Stimulated activated CD8-positive, alpha-beta memory T cell treated with anti-CD3 and anti-CD28 coated beads, Interleukin-12 subunit alpha, Interleukin-12 subunit beta, amount 100 ng/mL, for 1 hour (primary cell): Measurements from ENCODE around the gene HIBCH.
"Not testable (repeated sequence)": the region's sequence is repeated elsewhere in the genome, so short reads cannot be mapped to it uniquely, and the experiment has no call there.

Experiments
- DNase-seq: peaks from one replicate; pipeline ENCODE4 v3.0.0-alpha.2; 2020; ENCODE audit warnings: low read depth

Gene HIBCH, protein sequence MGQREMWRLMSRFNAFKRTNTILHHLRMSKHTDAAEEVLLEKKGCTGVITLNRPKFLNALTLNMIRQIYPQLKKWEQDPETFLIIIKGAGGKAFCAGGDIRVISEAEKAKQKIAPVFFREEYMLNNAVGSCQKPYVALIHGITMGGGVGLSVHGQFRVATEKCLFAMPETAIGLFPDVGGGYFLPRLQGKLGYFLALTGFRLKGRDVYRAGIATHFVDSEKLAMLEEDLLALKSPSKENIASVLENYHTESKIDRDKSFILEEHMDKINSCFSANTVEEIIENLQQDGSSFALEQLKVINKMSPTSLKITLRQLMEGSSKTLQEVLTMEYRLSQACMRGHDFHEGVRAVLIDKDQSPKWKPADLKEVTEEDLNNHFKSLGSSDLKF

DNA sequence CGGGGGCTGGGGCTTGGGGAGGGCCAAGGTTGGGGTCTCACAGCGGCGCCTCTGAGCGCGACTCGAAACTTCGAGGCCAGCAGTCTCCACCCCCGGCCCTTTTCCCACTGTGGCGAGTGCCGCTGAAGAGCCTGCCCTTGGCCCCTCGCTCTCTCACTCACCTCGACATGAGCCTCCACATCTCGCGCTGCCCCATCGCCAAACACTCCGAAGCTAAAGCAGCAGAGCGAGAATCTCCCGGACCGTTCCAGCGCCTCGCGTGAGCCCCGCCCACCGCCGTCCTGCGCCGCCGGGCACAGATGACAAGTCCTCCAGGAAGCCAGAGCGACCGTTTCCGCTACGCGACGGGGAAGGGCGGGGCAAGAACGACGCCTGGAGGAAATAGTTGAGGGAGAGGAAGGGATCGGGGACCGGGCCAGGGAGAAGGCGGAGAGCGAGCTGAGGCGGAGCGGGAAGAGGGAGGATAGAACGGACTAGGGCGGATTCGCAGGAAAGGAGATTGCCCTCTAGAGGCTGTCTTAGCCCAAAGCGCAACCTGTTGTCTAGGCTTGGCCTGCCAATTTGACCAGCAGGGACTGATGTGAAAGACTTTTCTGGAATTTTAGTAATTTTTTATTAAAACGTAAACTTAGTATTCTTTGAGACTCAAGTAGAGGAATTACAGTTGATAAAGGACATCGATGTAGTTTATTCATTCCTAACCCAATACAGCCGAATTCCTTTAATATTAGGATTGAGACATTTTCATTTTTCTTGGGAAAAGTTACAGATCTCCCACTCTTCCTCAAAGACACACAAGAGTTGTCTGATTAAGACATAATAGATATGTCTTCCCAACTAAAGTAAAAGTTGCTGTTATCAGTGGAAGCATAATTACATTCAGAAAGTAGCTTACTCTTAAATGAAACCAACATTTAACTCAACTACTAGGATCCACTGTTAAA lies at the start of gene HIBCH:
Gene HIBCH (minus strand): TSS at position 272 of the 944 bp plus-strand sequence. CDS start 76 bp downstream, at position 196.
- peak; percentile 77 for DNase-seq

DNA sequence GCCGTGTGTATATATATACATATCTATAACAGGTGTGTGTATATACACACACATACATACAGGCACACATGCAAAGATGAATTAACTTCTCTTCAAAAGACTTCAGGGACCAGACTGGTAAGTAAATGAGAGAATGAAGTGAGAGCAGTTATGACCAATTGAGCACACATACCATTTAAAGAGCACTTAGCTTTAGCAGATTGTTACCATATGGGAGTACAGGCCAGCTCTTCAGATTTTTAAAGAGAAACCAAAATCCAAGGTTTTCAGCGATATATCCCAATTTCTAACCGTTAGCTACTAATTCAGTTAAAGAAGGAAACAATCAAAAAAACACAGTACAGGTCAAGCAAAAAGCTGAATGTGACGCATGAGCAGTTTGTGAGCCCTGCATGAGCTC lies 47.5 kb upstream of the HIBCH start:
- DNase-seq, result no peak

DNA sequence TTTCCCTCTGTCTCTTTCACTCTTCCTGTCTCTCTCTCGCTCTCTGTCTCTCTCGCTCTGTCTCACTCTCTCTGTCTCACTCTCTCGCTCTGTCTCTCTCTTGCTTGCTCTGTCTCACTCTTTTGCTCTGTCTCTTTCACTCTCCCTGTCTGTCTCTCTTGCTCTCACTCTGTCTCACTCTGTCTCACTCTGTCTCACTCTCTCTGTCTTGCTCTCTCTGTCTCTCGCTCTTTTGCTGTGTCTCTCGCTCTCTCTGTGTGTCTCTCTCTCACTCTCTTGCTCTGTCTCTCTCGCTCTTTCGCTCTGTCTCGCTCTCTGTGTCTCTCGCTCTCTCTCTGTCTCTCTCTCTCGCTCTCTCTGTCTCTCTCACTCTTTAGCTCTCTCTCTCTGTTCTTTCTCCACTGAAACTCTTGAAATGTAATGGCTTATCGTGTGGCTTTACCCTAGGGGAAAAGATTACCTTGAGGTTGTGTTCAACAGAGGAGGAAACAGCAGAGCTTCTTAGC lies 46.7 kb upstream of the HIBCH start:
- no peak for DNase-seq

DNA sequence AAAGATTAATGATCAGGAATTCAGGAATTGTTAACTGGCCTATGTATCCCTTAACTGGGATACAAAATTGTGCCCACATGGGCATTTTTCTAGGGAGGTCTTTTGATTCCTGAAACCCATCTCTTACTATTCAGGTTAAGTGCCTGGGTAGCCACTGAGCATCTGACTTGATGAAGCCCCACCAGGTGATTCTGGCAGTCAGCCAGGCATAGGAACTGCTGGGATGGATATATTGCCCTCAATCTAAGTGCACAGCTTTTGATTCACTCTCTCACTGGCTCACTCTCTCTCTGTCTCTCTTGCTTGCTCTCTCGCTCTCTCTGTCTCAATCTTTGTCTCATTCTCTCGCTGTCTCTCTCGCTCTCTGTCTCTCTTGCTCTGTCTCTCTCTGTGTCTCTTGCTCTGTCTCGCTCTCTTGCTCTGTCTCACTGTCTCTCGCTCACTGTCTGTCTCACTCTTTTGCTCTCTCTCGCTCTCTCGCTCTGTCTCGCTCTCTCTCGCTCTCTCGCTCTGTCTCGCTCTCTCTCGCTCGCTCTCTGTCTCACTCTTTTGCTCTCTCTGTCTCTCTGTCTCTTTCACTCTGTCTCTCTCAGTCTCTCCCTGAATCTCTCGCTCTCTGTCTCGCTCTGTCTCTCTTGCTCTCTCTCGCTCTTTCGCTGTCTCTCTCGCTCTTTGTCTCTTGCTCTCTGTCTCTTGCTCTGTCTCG lies 46.0 kb upstream of the HIBCH start:
- DNase-seq, result no peak

DNA sequence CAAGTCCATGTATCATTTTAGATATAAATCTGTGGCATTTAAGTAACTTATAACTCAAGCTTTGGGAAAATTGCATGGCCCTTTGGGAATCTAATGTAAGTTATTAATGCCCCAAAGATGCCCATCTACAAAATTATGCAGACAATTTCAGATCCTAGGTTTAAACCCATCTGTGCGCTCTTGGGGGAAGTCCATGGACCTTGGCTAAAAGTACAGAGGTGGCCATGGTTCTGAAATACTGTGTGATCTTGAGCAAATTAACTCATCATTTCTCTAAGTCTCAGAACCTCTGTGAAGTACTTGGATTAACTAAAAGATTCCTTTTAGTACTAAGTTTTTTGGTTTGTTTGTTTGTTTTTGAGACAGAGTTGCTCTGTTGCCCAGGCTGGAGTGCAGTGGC lies 43.3 kb upstream of the HIBCH start:
- no peak for DNase-seq

- DNase-seq, result no peak
Measured at GRCh38 chr2:190361572-190361971, 41.9 kb upstream of the HIBCH start.

DNA sequence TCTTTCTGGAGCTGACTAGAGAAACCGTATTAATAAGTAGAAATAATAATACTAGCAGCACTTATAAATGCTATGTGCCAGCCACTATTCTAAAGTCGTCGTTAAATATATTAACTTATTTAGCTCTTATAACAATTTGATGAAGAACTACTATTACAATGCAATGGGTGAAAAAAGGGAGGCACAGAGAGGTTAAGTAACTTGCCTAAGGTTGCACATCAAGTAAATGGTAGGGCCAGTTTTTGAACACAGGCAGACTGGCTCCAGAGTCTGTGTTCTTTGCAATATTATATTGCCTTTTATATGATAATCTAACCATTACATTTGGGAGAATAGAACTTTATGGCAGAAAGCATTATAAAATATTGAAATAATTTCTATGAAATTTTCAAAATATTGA lies 41.3 kb upstream of the HIBCH start:
- DNase-seq, result no peak

DNA sequence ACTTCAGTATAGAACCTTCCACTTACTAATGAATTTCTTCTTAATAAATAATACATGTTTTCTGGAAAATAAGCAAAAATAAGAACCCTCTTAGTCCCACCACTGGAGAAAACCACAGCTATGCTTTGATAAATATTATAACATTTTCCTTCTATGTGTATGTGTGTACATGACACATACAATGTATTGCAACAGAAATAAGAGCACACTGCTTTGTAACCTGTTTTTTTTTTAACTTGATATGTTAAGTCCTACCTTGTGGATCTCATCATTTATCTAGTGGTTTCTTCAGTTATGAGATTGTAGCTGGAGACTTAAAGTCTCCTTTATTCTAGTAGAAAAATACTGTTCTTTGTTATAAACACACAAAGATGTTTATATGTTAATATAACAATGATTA lies 40.9 kb upstream of the HIBCH start:
- no peak for DNase-seq

DNA sequence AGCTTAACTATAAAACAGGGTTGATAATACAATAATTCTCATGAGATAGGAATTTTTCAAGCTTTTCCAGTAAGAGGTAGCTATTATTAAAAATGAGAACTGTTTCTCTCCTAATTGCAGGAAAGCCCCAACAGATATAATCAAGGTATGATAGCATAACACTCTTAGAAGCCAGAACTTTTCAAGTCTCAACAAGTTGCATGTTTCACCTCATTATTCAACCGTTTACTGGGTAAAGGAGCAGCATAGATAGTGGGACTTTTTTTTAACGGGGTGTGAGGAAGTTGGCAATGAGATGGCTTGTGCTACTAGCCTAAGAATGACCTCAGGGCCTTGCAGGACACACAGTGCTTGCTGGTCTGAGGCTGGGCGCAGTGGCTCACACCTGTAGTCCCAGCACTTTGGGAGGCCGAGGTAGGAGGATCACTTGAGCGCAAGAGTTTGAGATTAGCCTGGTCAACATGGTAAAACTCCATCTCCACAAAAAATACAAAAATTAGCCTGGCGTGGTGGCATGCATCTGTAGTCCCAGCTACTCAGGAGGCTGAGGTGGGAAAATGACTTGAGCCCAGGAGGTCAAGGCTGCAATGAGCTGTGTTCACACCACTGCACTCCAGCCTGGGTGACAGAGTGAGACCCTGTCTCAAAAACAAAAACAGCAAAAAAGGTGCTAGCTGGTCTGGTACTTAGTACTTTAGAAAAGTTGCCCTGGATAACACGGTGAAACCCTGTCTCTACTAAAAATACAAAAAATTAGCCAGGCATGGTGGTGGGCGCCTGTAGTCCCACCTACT lies 39.2 kb upstream of the HIBCH start:
- DNase-seq, result not testable (repeated sequence)

DNA sequence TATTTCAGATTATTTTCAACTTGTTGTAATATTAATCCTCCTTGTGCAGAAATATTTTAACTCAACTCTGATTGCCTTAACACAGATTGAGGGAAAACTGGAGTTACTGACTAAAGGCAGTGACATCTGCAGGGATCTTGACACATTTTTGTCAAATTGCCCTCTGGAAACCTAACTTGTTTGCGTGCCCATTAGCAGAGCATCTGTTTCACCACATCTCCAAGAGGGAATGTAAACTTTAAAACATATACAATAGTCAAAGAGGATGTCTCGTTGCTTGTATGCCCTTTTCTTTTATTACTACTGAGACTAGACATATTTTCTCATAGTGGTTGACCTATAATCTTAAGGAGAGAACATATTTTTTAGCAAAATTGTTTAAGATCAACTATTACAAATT lies 38.0 kb upstream of the HIBCH start:
- DNase-seq, result no peak

DNA sequence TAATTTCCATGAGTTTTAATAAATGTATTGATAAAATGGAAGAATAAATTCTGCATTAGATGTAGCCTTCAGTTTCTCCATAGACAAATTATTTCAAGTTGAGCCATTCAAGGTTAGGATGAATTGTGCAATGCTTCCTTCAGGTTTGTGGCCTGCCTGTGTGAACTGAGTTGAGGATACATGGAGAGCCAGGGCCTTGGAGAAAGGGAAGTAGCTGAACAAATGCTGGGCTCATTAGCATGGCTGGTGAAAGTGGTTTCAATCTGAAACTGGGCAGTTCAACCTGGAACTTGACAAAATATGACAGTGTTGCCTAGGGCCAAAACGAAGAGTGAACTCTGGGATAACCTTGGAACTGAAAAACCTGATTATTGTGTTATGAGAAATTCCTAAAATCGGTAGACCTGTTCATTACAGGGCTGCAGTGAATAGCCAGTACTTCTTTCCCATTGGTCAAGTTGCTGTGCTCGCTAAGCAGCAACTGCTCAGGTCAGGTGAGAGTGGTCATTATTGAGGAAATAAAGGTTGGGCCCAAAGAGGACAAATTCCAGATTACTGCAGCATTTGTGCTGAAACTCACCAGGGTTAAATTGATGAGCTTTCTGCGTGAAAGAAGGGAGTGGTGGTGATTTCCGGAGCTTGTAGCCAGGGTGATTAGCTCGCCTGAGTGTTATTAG lies 36.5 kb upstream of the HIBCH start:
- no peak for DNase-seq

GRCh38 chr2:190354003-190354690 lies 34.5 kb upstream of the HIBCH start:
- DNase-seq, result no peak

DNA sequence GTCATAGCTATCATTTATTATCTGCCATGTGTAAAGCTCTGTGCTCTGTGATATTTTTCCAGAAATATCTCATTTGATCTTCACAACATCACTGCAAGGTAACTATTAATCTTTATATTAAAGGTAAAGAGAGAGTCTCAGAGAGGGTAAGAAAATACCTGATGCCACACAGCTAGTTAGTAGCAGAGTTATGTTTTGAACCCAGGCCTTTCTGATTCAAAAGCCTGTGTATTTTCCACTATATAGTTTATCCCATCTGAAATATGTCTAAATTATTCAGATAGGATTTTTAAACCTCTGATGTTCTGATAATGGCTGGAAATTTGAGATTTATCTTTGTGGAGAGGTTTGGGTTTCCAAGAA lies 33.9 kb upstream of the HIBCH start:
- DNase-seq, result no peak

DNA sequence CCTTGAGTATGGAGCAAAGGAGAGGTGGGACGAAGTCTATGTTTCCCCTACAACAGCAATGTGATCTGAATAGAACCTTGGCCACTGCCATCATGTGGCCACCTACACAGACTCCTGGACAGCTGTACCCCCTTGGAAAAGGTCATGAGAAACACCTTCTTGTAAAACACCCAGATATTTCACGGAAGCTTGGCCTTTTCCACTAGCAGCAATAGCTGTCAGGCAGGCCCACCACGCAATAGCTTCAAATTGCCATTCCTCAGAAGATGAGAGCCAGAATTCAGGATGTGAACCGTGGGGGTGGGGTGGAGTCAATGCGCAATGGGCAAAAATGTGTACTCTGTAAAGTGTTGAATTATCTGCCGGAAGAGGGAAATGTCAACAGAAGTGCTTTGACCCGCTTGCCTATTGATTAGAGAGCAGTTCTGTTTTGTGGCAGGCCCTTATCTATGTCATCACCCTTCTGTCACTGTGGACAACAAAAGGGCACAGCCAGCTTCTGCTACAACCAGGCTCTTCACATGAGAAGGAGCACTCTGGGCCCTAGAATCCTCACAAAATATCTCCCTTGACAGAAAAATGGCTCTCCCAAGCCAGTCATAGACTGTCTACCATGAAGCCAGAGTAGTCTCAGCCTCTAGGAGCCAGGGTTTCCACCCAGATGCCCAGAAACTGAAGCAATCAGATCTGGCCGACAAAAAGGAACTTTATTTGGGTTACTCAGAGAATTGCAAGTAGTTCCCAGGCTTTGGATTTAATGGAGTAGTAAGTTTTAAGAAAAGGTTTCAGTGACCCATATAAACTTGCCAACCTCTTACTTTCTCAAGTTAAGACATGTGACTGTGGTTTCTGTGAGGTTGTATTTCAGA lies 33.3 kb upstream of the HIBCH start:
- DNase-seq, result no peak

DNA sequence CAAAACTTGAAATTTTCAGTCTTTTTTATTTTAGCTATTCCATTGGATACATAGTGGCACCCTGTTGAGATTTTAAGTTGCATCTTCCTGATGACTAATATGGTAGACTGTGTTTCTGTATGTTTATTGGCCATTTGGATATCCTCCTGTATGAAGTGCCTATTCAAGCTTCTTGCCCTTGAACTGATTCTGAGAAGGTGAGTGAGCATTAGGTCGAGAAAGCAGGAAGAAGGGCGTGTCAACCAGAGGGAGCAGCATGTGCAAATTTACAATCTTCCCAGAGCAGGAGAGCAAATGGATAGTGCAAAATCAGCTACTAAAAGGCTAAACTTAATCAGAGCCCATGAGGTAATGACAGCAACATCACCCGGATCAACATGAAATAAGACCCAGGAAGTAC lies 32.3 kb upstream of the HIBCH start:
- no peak for DNase-seq

DNA sequence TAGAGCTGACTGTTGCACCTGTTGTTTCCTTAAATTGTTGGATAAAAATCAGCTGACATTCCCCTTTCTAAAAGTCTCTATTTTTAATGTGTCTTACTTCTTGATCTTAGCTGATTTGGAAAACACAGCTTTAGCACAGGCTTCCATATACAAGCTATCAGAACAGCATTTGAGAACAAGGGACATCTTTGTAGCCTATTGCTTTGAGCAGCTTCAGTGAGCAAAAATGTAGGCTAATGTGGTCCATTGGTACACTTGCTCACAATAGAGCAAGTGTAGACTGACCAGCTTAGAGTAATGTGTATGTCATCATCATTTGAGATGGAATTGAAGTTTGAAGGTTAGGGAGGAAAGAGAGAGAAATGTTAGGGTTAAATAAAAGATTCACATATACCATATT lies 30.7 kb upstream of the HIBCH start:
- DNase-seq, result no peak

GRCh38 chr2:190344276-190344827 lies 24.7 kb upstream of the HIBCH start:
- DNase-seq, result no peak

- DNase-seq, result no peak
Measured at GRCh38 chr2:190343536-190344275, 24.1 kb upstream of the HIBCH start, which contains the start of gene INPP1. Gene INPP1 (plus strand): TSS chr2:190343589. CDS start chr2:190360103, 16,514 bp downstream.
